Parietal lobe (tissue), 1 donor: ENCODE data around the gene ZCCHC17. TPM values are rescaled to one million over a fixed set of nuclear protein-coding genes. Genes with fewer than 3 reads are reported as not detected.

Experiments used
- total RNA-seq: library from RNA; depleted of rRNA; stranded (reverse); fragments of >200 nt; gene quantifications from one replicate; pipeline ENCODE4 v1.2.3, GENCODE V29; 2014

ZCCHC17 gene, protein sequence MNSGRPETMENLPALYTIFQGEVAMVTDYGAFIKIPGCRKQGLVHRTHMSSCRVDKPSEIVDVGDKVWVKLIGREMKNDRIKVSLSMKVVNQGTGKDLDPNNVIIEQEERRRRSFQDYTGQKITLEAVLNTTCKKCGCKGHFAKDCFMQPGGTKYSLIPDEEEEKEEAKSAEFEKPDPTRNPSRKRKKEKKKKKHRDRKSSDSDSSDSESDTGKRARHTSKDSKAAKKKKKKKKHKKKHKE
- total RNA-seq: 38.5 TPM

DNA sequence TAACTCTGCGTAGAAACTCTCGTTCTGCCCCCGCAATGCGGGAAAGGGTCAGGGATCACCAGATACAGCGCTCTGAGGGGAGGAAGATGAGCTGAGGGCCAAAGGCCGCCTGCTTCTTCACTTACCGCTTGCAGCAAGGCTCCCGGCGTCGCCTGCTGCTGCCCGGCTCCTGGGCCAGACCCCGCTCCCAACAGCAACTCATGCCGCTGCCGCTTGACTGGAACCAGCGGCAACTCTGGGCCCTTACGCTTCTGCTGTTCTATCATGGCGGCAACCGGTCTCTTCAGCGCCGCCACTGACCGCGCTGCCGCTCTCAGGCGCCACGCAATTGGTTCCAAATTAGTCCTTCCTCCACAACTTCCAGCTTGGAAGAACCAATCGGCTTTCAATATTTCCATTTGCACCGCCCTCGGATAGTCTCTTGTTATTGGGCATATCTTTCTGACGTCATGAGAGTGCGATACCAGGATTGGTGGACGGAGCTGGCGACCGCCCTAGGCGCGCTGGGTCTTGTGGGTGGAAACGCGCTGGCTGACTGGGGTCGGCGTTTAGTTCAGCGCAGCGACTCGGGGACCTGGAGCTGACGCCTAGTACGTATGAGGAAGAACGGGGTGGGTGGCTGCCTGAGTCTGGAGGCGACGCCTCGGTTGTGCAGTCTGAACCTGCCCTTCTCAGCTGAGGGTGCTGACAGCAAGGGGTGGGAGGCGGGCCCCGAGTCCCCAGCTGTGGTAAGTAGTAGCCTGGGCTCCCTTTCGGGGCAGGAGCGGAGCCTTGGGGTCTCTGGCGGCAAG lies at the start of gene ZCCHC17, which contains the start of gene SNRNP40:
ZCCHC17 (plus strand) TSS at position 547 of the 791 bp plus-strand sequence. CDS start 13,067 bp downstream, outside the sequence.
SNRNP40 (minus strand) TSS at position 303 of the 791 bp plus-strand sequence; CDS start at position 266, 37 bp downstream.

DNA sequence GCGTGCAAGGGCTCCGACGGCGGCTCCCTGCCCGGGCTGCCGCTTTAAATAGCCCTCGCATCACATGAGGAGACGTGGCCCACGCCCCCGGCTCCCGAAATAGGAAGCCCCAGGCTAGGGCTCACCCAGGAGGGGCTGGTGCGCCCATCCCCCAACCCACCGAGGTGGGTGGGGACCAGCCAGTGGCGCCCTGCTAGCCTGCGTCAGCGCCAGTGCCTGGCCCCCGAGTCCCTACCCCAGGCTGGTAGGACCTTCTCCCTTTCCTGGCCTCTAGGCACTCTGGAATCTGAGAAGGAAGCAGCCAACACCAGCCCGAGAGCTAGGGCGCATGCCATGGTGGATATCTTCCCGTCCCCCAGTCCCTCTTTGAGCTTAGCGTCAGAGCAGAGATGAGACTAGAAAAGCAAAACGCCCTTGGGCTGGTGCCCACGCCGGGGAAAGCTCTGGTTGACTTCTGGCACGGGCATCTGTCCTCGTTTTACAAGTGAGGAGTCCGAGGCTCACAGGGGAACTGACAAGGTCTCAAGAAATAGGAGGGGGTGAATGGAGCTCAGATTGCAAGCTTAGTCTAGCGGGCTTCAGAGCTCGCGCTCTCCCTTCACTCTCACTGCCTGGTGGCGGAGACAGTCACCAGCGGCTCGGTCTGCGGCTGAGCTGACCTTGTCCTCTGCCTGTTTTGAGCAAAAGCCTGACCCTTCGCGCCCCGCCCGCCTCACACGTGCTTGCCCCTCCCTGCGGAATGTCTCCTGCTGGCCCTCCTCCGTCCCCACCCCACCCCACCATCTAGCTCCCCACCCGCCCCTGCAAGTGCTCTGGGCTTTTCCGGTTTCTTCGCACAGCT lies 76.4 kb downstream of the ZCCHC17 start, which contains the start of gene FABP3:
FABP3 (minus strand) TSS at position 21 of the 841 bp plus-strand sequence. CDS start 62 bp downstream, outside the sequence.

DNA sequence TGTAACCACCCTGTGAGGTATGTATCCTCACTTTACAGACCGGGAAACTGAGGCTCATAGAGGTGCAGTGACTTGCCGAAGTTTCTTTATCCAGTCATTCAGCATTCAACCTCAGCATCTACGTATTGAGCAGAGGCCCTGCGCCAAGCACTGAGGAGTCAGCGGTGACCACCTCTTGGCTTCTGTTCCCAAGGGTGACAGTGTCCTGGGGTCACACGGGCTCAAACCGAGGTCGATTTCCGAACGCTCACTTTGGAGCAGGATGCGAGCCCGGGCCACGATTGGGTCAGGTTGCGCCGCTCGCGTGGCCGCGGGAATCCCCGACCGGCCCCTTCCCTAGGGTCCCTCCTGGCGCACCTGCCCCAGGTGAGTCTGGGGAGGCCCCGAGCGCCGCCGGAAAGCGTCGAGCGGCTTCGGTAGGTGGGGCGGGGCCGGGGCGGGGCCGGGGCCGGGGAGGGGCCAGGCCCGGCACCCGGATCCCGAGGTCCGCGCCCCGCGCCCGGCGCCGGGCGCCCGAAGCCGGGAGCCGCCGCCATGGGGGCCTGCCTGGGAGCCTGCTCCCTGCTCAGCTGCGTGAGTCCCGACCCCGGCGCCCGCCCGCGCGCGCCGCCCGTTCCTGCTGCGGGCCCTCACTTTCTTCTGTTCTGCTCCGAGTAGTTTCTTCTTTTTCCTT lies 116.0 kb downstream of the ZCCHC17 start, which contains the start of gene SERINC2:
SERINC2 (plus strand) TSS at position 482 of the 673 bp plus-strand sequence; CDS start at position 535, 53 bp downstream.

Other genes starting within 250 kb of the ZCCHC17 start
- 180 TPM for gene PUM1, start 231.3 kb upstream of the ZCCHC17 start, total RNA-seq
- 48.8 TPM for gene NKAIN1, start 57.1 kb upstream of the ZCCHC17 start, total RNA-seq
- 111 TPM for gene SNRNP40, start 244 bp upstream of the ZCCHC17 start, total RNA-seq
- gene FABP3, start 76.0 kb downstream of the ZCCHC17 start, total RNA-seq: 139 TPM
- gene SERINC2, start 116.2 kb downstream of the ZCCHC17 start, total RNA-seq: 2.2 TPM